ENCODE results near the gene DLL4. TPM values are rescaled to one million over a fixed set of nuclear protein-coding genes. Genes with fewer than 3 reads are reported as not detected.

The DLL4 gene
- total RNA-seq, 1 experiment from 2014 or later: 0.11 TPM

- POLR2A ChIA-PET (ENCODE audit: low non-redundant PET): no interaction called here
- Histone ChIP-seq H3K4me3 (ENCODE audit: low read depth, low read length, poor library complexity, severe bottlenecking) (no peak overlapping the region), H3K27me3 (replicated peaks; ENCODE audit: insufficient read depth, low read depth, low read length, poor library complexity) (peaks cover 42% of the 10 kb centered on the region), H3K27ac (ENCODE audit: low read depth, low read length, poor library complexity, severe bottlenecking) (no peak overlapping the region), H3K36me3 (ENCODE audit: insufficient read depth, low read length, poor library complexity, severe bottlenecking) (no peaks in the 10 kb centered on the region), H3K9me3 (ENCODE audit: low read depth, low read length, poor library complexity, severe bottlenecking) (no peaks in the 10 kb centered on the region), H3K4me1 (ENCODE audit: insufficient read depth, low read length, poor library complexity, severe bottlenecking) (peaks cover 42% of the 10 kb centered on the region)
- intact Hi-C loops (cut with micrococcal nuclease; ENCODE audit: unreplicated experiment): no loop called here
- no TSS peak for BruUV-seq (replicated peaks)
- DNase-seq (ENCODE audit: low spot score): no peak
- TF ChIP-seq CTCF (conservative IDR thresholded peaks at IDR 0.05; ENCODE audit: low read depth, low read length) (no peak), EZH2 (IDR thresholded peaks at IDR 0.05; ENCODE audit: borderline replicate concordance, low read depth, low read length, poor library complexity, severe bottlenecking) (no peak)
- CTCF ChIA-PET: interaction anchor here (0.7 kb wide), 1 partner anchor 9 kb away, joined by 4 read pairs; no protein-coding TSS in a partner anchor
Observed at GRCh38 chr15:40932156-40932555, 3.0 kb downstream of the DLL4 start.

- BruUV-seq (replicated peaks): no TSS peak
- H3K27ac ChIP-seq (ENCODE audit: low read depth, low read length, poor library complexity, severe bottlenecking): no peak overlapping the region
- no peaks in the 10 kb centered on the region for H3K36me3 ChIP-seq (ENCODE audit: insufficient read depth, low read length, poor library complexity, severe bottlenecking)
- peaks cover 41% of the 10 kb centered on the region for H3K4me1 ChIP-seq (ENCODE audit: insufficient read depth, low read length, poor library complexity, severe bottlenecking)
- POLR2A ChIA-PET (ENCODE audit: low non-redundant PET): no interaction called here
- CTCF ChIA-PET: no interaction called here
- TF ChIP-seq CTCF (conservative IDR thresholded peaks at IDR 0.05; ENCODE audit: low read depth, low read length) (no peak), EZH2 (IDR thresholded peaks at IDR 0.05; ENCODE audit: borderline replicate concordance, low read depth, low read length, poor library complexity, severe bottlenecking) (no peak)
- H3K27me3 ChIP-seq (replicated peaks; ENCODE audit: insufficient read depth, low read depth, low read length, poor library complexity): peaks cover 35% of the 10 kb centered on the region
- intact Hi-C loops (cut with micrococcal nuclease; ENCODE audit: unreplicated experiment): no loop called here
- H3K4me3 ChIP-seq (ENCODE audit: low read depth, low read length, poor library complexity, severe bottlenecking): no peak overlapping the region
- DNase-seq (ENCODE audit: low spot score): no peak
- no peaks in the 10 kb centered on the region for H3K9me3 ChIP-seq (ENCODE audit: low read depth, low read length, poor library complexity, severe bottlenecking)
Observed at GRCh38 chr15:40932649-40933516, 3.7 kb downstream of the DLL4 start.

- intact Hi-C loops (cut with micrococcal nuclease; ENCODE audit: unreplicated experiment): no loop called here
- CTCF ChIA-PET: no interaction called here
- no TSS peak for BruUV-seq (replicated peaks)
Observed at GRCh38 chr15:40933517-40933902, 4.4 kb downstream of the DLL4 start.

More at GRCh38 chr15:40933517-40933902, 4.4 kb downstream of the DLL4 start:
- Histone ChIP-seq H3K27ac (ENCODE audit: low read depth, low read length, poor library complexity, severe bottlenecking) (no peak overlapping the region), H3K4me1 (ENCODE audit: insufficient read depth, low read length, poor library complexity, severe bottlenecking) (peaks cover 35% of the 10 kb centered on the region), H3K9me3 (ENCODE audit: low read depth, low read length, poor library complexity, severe bottlenecking) (no peaks in the 10 kb centered on the region), H3K36me3 (ENCODE audit: insufficient read depth, low read length, poor library complexity, severe bottlenecking) (no peaks in the 10 kb centered on the region), H3K4me3 (ENCODE audit: low read depth, low read length, poor library complexity, severe bottlenecking) (no peak overlapping the region), H3K27me3 (replicated peaks; ENCODE audit: insufficient read depth, low read depth, low read length, poor library complexity) (peaks cover 29% of the 10 kb centered on the region)
- POLR2A ChIA-PET (ENCODE audit: low non-redundant PET): no interaction called here
- DNase-seq (ENCODE audit: low spot score): no peak
- TF ChIP-seq CTCF (conservative IDR thresholded peaks at IDR 0.05; ENCODE audit: low read depth, low read length) (no peak), EZH2 (IDR thresholded peaks at IDR 0.05; ENCODE audit: borderline replicate concordance, low read depth, low read length, poor library complexity, severe bottlenecking) (no peak)

Measured in A673 (cell line).